Loucy (cell line): ENCODE measurements around the gene RACK1.

Experiments used
- EZH2phosphoT487 ChIP-seq: fragments of 200-600 bp; IDR thresholded peaks from 2 replicates; pipeline ENCODE4 v1.6.1; 2018; ENCODE audit warnings: antibody characterized with exemption, mild to moderate bottlenecking, moderate library complexity, borderline replicate concordance
- TF ChIP-seq, protein P1 (sequence below): fragments of 200-600 bp; sonication (generic); conservative IDR thresholded peaks from 2 replicates; pipeline ENCODE4 v1.5.1; 2014; ENCODE audit warnings: mild to moderate bottlenecking, antibody characterized with exemption, low read length

DNA sequence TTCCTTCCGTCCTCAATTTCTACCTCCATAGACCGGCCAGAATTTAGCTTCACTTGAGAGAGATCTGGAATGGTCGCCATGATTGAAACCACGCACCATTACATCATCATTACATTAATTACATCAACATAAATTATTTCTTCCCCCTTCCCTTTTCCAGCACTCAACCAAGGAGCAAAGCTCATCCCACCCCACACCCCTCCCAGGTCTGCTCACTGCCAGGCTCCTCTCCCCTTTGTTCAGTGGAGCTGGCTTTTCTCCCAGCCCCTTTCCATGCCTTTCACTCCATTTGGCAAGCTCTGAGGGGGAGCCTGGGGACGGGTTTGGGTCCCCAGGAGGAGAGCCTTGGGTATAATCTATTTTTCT lies 8.4 kb downstream of the RACK1 start:
- TF ChIP-seq, protein P1, sequence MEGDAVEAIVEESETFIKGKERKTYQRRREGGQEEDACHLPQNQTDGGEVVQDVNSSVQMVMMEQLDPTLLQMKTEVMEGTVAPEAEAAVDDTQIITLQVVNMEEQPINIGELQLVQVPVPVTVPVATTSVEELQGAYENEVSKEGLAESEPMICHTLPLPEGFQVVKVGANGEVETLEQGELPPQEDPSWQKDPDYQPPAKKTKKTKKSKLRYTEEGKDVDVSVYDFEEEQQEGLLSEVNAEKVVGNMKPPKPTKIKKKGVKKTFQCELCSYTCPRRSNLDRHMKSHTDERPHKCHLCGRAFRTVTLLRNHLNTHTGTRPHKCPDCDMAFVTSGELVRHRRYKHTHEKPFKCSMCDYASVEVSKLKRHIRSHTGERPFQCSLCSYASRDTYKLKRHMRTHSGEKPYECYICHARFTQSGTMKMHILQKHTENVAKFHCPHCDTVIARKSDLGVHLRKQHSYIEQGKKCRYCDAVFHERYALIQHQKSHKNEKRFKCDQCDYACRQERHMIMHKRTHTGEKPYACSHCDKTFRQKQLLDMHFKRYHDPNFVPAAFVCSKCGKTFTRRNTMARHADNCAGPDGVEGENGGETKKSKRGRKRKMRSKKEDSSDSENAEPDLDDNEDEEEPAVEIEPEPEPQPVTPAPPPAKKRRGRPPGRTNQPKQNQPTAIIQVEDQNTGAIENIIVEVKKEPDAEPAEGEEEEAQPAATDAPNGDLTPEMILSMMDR, result no peak
- no peak for TF ChIP-seq EZH2phosphoT487
